ENCODE results near the gene ONECUT2. TPM values are rescaled to one million over a fixed set of nuclear protein-coding genes. Genes with fewer than 3 reads are reported as not detected.

The ONECUT2 gene
- total RNA-seq, 1 donor from 2014 or later: not detected

GRCh38 chr18:57529151-57529550 lies 94.0 kb downstream of the ONECUT2 start:
- no peaks in the 10 kb centered on the region for H3K9me3 Mint-ChIP-seq
- H3K27me3 Mint-ChIP-seq (ENCODE audit: low read depth): peaks cover 5% of the 10 kb centered on the region
- no peaks in the 10 kb centered on the region for H3K4me1 Mint-ChIP-seq (ENCODE audit: low read depth)
- H3K4me3 Mint-ChIP-seq (ENCODE audit: low read depth): no peak overlapping the region
- intact Hi-C loops (cut with micrococcal nuclease): no loop called here
- H3K36me3 Mint-ChIP-seq (ENCODE audit: low read depth): no peaks in the 10 kb centered on the region
- H3K27ac Mint-ChIP-seq: no peak overlapping the region
- no peak for DNase-seq (ENCODE audit: low spot score)

- Mint-ChIP-seq H3K9me3 (no peaks in the 10 kb centered on the region), H3K27me3 (ENCODE audit: low read depth) (peaks cover 4% of the 10 kb centered on the region), H3K27ac (no peak overlapping the region), H3K4me3 (ENCODE audit: low read depth) (no peak overlapping the region), H3K36me3 (ENCODE audit: low read depth) (no peaks in the 10 kb centered on the region), H3K4me1 (ENCODE audit: low read depth) (no peaks in the 10 kb centered on the region)
- intact Hi-C loops (cut with micrococcal nuclease): no loop called here
- DNase-seq (ENCODE audit: low spot score): no peak
These were observed 98.1 kb downstream of the ONECUT2 start for GRCh38 chr18:57533006-57533867.

GRCh38 chr18:57533868-57534510 lies 98.8 kb downstream of the ONECUT2 start:
- no peak for DNase-seq (ENCODE audit: low spot score)
- no peak overlapping the region for H3K27ac Mint-ChIP-seq
- H3K27me3 Mint-ChIP-seq (ENCODE audit: low read depth): peaks cover 4% of the 10 kb centered on the region
- intact Hi-C loops (cut with micrococcal nuclease): no loop called here
- H3K4me3 Mint-ChIP-seq (ENCODE audit: low read depth): no peak overlapping the region
- H3K9me3 Mint-ChIP-seq: no peaks in the 10 kb centered on the region
- H3K36me3 Mint-ChIP-seq (ENCODE audit: low read depth): no peaks in the 10 kb centered on the region
- no peaks in the 10 kb centered on the region for H3K4me1 Mint-ChIP-seq (ENCODE audit: low read depth)

GRCh38 chr18:57534511-57534909 lies 99.3 kb downstream of the ONECUT2 start:
- no peaks in the 10 kb centered on the region for H3K4me1 Mint-ChIP-seq (ENCODE audit: low read depth)
- H3K27me3 Mint-ChIP-seq (ENCODE audit: low read depth): peaks cover 4% of the 10 kb centered on the region
- H3K9me3 Mint-ChIP-seq: no peaks in the 10 kb centered on the region
- H3K4me3 Mint-ChIP-seq (ENCODE audit: low read depth): no peak overlapping the region
- H3K36me3 Mint-ChIP-seq (ENCODE audit: low read depth): no peaks in the 10 kb centered on the region
- DNase-seq (ENCODE audit: low spot score): no peak
- intact Hi-C loops (cut with micrococcal nuclease): no loop called here
- no peak overlapping the region for H3K27ac Mint-ChIP-seq

- DNase-seq (ENCODE audit: low spot score): no peak
- H3K27me3 Mint-ChIP-seq (ENCODE audit: low read depth): peaks cover 2% of the 10 kb centered on the region
- no peak overlapping the region for H3K4me3 Mint-ChIP-seq (ENCODE audit: low read depth)
- no peak overlapping the region for H3K27ac Mint-ChIP-seq
- intact Hi-C loops (cut with micrococcal nuclease): no loop called here
- no peaks in the 10 kb centered on the region for H3K36me3 Mint-ChIP-seq (ENCODE audit: low read depth)
- no peaks in the 10 kb centered on the region for H3K4me1 Mint-ChIP-seq (ENCODE audit: low read depth)
- H3K9me3 Mint-ChIP-seq: no peaks in the 10 kb centered on the region
These were observed 103.4 kb downstream of the ONECUT2 start for GRCh38 chr18:57538614-57539013.

GRCh38 chr18:57539702-57540101 lies 104.5 kb downstream of the ONECUT2 start:
- DNase-seq (ENCODE audit: low spot score): no peak
- no peaks in the 10 kb centered on the region for H3K9me3 Mint-ChIP-seq
- no peak overlapping the region for H3K4me3 Mint-ChIP-seq (ENCODE audit: low read depth)

More at GRCh38 chr18:57539702-57540101, 104.5 kb downstream of the ONECUT2 start:
- no peak overlapping the region for H3K27ac Mint-ChIP-seq
- H3K36me3 Mint-ChIP-seq (ENCODE audit: low read depth): no peaks in the 10 kb centered on the region
- H3K27me3 Mint-ChIP-seq (ENCODE audit: low read depth): peaks cover 2% of the 10 kb centered on the region
- no peaks in the 10 kb centered on the region for H3K4me1 Mint-ChIP-seq (ENCODE audit: low read depth)
- intact Hi-C loops (cut with micrococcal nuclease): no loop called here

Other genes with a start within 250 kb of the ONECUT2 start
- gene ST8SIA3, start 82.8 kb upstream of the ONECUT2 start, total RNA-seq: not detected in 2 replicates
- 17.4 and 21.9 TPM in 2 replicates for gene FECH, start 151.3 kb downstream of the ONECUT2 start, total RNA-seq
- gene NARS1, start 186.5 kb downstream of the ONECUT2 start, total RNA-seq: 101 and 104 TPM in 2 replicates

Data from activated T-helper 2 cell treated with anti-CD3 and anti-CD28 coated beads, Interferon-gamma antibody, Interleukin-2, Interleukin-4, amounts not matched to agents 10 μg/mL and 5 μg/mL and 100 μg/mL, durations not matched to agents 14 hours and 24 hours and 36 hours (primary cell).